Subcutaneous abdominal adipose tissue (tissue), 5 donors: Measurements from ENCODE around the gene AIG1.

ENCODE experiments used
- H3K27ac ChIP-seq: one replicate; pipeline ENCODE4 v1.7.0; 2013; ENCODE audit warnings: low read depth, mild to moderate bottlenecking, inconsistent platforms, low read length, moderate library complexity
- H3K27me3 ChIP-seq, 5 donors: one replicate each; pipeline ENCODE4 v1.7.0; 2013; ENCODE audit warnings: low read length in 5 of 5, inconsistent platforms in 1 of 5; ENCODE audit not compliant: control insufficient read depth in 5 of 5, insufficient read depth in 4 of 5
- H3K36me3 ChIP-seq, 5 donors: one replicate each; pipeline ENCODE4 v1.7.0; 2013; ENCODE audit warnings: low read length in 5 of 5; ENCODE audit not compliant: control insufficient read depth in 5 of 5, insufficient read depth in 5 of 5
- H3K4me1 ChIP-seq, 5 donors: one replicate each; pipeline ENCODE4 v1.7.0; 2013; ENCODE audit warnings: low read length in 5 of 5, mild to moderate bottlenecking in 3 of 5, moderate library complexity in 1 of 5; ENCODE audit not compliant: control insufficient read depth in 5 of 5, insufficient read depth in 5 of 5
- H3K4me3 ChIP-seq, 5 donors: one replicate each; pipeline ENCODE4 v1.7.0; 2013; ENCODE audit warnings: low read length in 5 of 5, low read depth in 1 of 5
- H3K9ac ChIP-seq, 5 donors: one replicate each; pipeline ENCODE4 v1.7.0; 2013; ENCODE audit warnings: low read length in 5 of 5, mild to moderate bottlenecking in 4 of 5, moderate library complexity in 3 of 5
- H3K9me3 ChIP-seq, 5 donors: one replicate each; pipeline ENCODE4 v1.7.0; 2013; ENCODE audit warnings: low read length in 5 of 5; ENCODE audit not compliant: control insufficient read depth in 5 of 5
- donor health status: healthy.
- donor health status: healthy.
- donor health status: healthy.
- donor health status: healthy.
- donor health status: healthy.

The AIG1 gene

GRCh38 chr6:143210420-143210819 lies 149.7 kb downstream of the AIG1 start:
- peaks cover 0 to 12% (median 7%) of the 10 kb centered on the region in 5 donors for H3K4me1 ChIP-seq
- no peak overlapping the region for H3K4me3 ChIP-seq
- H3K9me3 ChIP-seq = no peaks in the 10 kb centered on the region
- H3K27ac ChIP-seq = no peak overlapping the region
- H3K36me3 ChIP-seq = no peaks in the 10 kb centered on the region
- no peak overlapping the region for H3K9ac ChIP-seq
- no peaks in the 10 kb centered on the region for H3K27me3 ChIP-seq

- no peak overlapping the region for H3K9ac ChIP-seq
Measured at GRCh38 chr6:143213859-143214376, 153.2 kb downstream of the AIG1 start.

GRCh38 chr6:143215363-143215762 lies 154.7 kb downstream of the AIG1 start:
- H3K27me3 ChIP-seq = no peaks in the 10 kb centered on the region
- H3K4me1 ChIP-seq = no peaks in the 10 kb centered on the region
- no peak overlapping the region for H3K27ac ChIP-seq
- H3K4me3 ChIP-seq = no peak overlapping the region
- H3K9me3 ChIP-seq = no peaks in the 10 kb centered on the region
- peaks cover 0 to 4% (median 3%) of the 10 kb centered on the region in 5 donors for H3K36me3 ChIP-seq
- no peak overlapping the region for H3K9ac ChIP-seq

More at GRCh38 chr6:143213859-143214376, 153.2 kb downstream of the AIG1 start:
- peaks cover 0 to 4% (median 0%) of the 10 kb centered on the region in 5 donors for H3K36me3 ChIP-seq
- no peak overlapping the region for H3K4me3 ChIP-seq
- no peak overlapping the region for H3K27ac ChIP-seq
- H3K4me1 ChIP-seq = no peaks in the 10 kb centered on the region
- no peaks in the 10 kb centered on the region for H3K9me3 ChIP-seq
- H3K27me3 ChIP-seq = no peaks in the 10 kb centered on the region

- no peaks in the 10 kb centered on the region for H3K9me3 ChIP-seq
Measured at GRCh38 chr6:143215771-143216170, 155.1 kb downstream of the AIG1 start.

GRCh38 chr6:143218233-143218632 lies 157.5 kb downstream of the AIG1 start:
- Histone ChIP-seq H3K9me3 (no peaks in the 10 kb centered on the region), H3K27ac (no peak overlapping the region), H3K4me1 (peaks cover 2 to 10% (median 10%) of the 10 kb centered on the region in 5 donors), H3K27me3 (no peaks in the 10 kb centered on the region), H3K4me3 (no peak overlapping the region), H3K9ac (no peak overlapping the region), H3K36me3 (peaks cover 0 to 4% (median 4%) of the 10 kb centered on the region in 5 donors)

More at GRCh38 chr6:143215771-143216170, 155.1 kb downstream of the AIG1 start:
- Histone ChIP-seq H3K4me3 (no peak overlapping the region), H3K36me3 (peaks cover 0 to 4% (median 4%) of the 10 kb centered on the region in 5 donors), H3K4me1 (no peaks in the 10 kb centered on the region), H3K27ac (no peak overlapping the region), H3K27me3 (no peaks in the 10 kb centered on the region), H3K9ac (no peak overlapping the region)

DNA sequence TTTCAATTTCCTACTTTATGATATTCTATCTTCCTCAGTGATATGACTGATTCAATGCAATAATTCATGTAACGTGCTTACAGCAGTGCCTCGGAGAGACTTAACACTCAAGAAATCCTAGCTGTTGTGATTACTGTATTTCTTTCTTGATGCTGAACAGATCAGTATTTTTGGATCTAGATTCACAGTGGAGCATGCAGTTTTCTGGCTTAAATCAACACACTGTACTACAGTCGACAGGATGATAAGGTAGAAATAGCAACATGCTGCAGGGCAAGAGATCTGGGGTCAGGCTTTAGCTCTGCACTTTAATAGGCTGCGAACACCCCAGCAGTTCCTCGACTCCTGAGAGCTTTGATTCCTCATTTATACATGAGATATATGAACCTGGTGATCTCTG lies 161.0 kb downstream of the AIG1 start:
- peaks cover 4 to 16% (median 15%) of the 10 kb centered on the region in 5 donors for H3K4me1 ChIP-seq
- H3K36me3 ChIP-seq = peaks cover 0 to 4% (median 0%) of the 10 kb centered on the region in 5 donors
- no peaks in the 10 kb centered on the region for H3K27me3 ChIP-seq
- no peak overlapping the region for H3K4me3 ChIP-seq
- peak overlapping the region; percentile 73 for H3K27ac ChIP-seq
- peak overlapping the region in 1 of 5 donors; percentile 28 for H3K9ac ChIP-seq
- no peaks in the 10 kb centered on the region for H3K9me3 ChIP-seq

DNA sequence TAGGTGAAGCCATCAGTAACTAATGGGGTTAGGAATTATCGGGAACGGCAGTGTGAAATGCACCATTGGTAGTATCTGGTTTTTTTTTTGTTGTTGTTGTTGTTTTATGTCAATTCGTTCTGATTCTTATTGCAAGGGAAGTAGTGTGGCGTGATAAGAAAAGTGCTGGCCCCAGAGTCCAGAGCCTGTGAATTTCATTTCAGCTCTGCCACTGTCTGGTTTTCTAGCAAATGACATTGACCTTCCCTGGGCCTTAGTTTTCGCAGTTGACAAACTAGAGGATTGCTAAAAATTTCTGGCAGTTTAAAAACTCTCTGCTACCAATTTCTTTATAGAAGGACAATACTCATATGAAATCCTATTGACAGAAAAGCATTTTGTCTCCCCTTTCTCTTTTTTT lies 161.6 kb downstream of the AIG1 start:
- Histone ChIP-seq H3K4me1 (peaks cover 4 to 16% (median 15%) of the 10 kb centered on the region in 5 donors), H3K36me3 (peaks cover 0 to 4% (median 0%) of the 10 kb centered on the region in 5 donors), H3K27me3 (no peaks in the 10 kb centered on the region), H3K4me3 (no peak overlapping the region), H3K27ac (peak overlapping the region; percentile 73), H3K9me3 (no peaks in the 10 kb centered on the region), H3K9ac (peak overlapping the region in 2 of 5 donors; percentile 10 to 28)

GRCh38 chr6:143222801-143223231 lies 162.1 kb downstream of the AIG1 start:
- Histone ChIP-seq H3K36me3 (peaks cover 0 to 4% (median 0%) of the 10 kb centered on the region in 5 donors), H3K4me3 (no peak overlapping the region), H3K27ac (peak overlapping the region; percentile 73), H3K4me1 (peaks cover 4 to 16% (median 15%) of the 10 kb centered on the region in 5 donors), H3K9me3 (no peaks in the 10 kb centered on the region), H3K9ac (peak overlapping the region in 1 of 5 donors; percentile 30), H3K27me3 (no peaks in the 10 kb centered on the region)

- H3K9ac ChIP-seq = no peak overlapping the region
Measured at GRCh38 chr6:143223895-143224294, 163.2 kb downstream of the AIG1 start.

GRCh38 chr6:143224516-143224915 lies 163.8 kb downstream of the AIG1 start:
- Histone ChIP-seq H3K27ac (peak overlapping the region; percentile 73), H3K4me1 (peaks cover 4 to 16% (median 15%) of the 10 kb centered on the region in 5 donors), H3K9me3 (no peaks in the 10 kb centered on the region), H3K4me3 (no peak overlapping the region), H3K36me3 (peaks cover 0 to 7% (median 0%) of the 10 kb centered on the region in 5 donors), H3K9ac (no peak overlapping the region), H3K27me3 (no peaks in the 10 kb centered on the region)

More at GRCh38 chr6:143223895-143224294, 163.2 kb downstream of the AIG1 start:
- no peaks in the 10 kb centered on the region for H3K9me3 ChIP-seq
- no peak overlapping the region for H3K4me3 ChIP-seq
- H3K27me3 ChIP-seq = no peaks in the 10 kb centered on the region
- H3K4me1 ChIP-seq = peaks cover 4 to 16% (median 15%) of the 10 kb centered on the region in 5 donors
- H3K27ac ChIP-seq = peak overlapping the region; percentile 73
- H3K36me3 ChIP-seq = peaks cover 0 to 7% (median 0%) of the 10 kb centered on the region in 5 donors
